ENCODE measurements around the gene GRIN3A.

GRCh38 chr9:101527066-101527465 is 211.4 kb downstream of the GRIN3A start:
- no peak for TF ChIP-seq CTCF (IDR thresholded peaks at IDR 0.05)
- TF ChIP-seq POLR2A (IDR thresholded peaks at IDR 0.05), result no peak
